Ishikawa (cell line): ENCODE data around the gene EEPD1.

ENCODE experiments used
- CEBPB ChIP-seq: IDR thresholded peaks from 2 replicates; pipeline ENCODE4 v1.6.1; 2012
- EGR1 ChIP-seq: IDR thresholded peaks from 2 replicates; pipeline ENCODE4 v1.6.1; 2012
- EP300 ChIP-seq: IDR thresholded peaks from 2 replicates; pipeline ENCODE4 v1.6.1; 2012; ENCODE audit warnings: borderline replicate concordance
- RAD21 ChIP-seq: IDR thresholded peaks from 2 replicates; pipeline ENCODE4 v1.6.1; 2012; ENCODE audit warnings: low read depth

GRCh38 chr7:36346260-36346831 is 193.3 kb downstream of the EEPD1 start:
- TF ChIP-seq CEBPB, result no peak
- TF ChIP-seq EGR1, result no peak
- TF ChIP-seq EP300, result no peak
- TF ChIP-seq RAD21, result no peak
